ENCODE data around the gene AARSD1.

AARSD1 gene

GRCh38 chr17:42904110-42904469 lies 60.2 kb downstream of the AARSD1 start:
- TF ChIP-seq SIN3A (IDR thresholded peaks at IDR 0.05; ENCODE audit: borderline replicate concordance, insufficient read depth, low read length) (no peak), POLR2AphosphoS5 (IDR thresholded peaks at IDR 0.05; ENCODE audit: low read depth, low read length) (no peak), FOXP2 (optimal IDR thresholded peaks at IDR 0.05; ENCODE audit: borderline replicate concordance, extremely low read depth, extremely low read length, insufficient read depth) (no peak), TAF1 (IDR thresholded peaks at IDR 0.05; ENCODE audit: borderline replicate concordance, insufficient read depth, low read length) (no peak), REST (IDR thresholded peaks at IDR 0.05; ENCODE audit: insufficient read depth in 1 of 2, low read depth in 2 of 2, low read length in 2 of 2) (no peak)

- TF ChIP-seq TAF1 (IDR thresholded peaks at IDR 0.05; ENCODE audit: borderline replicate concordance, insufficient read depth, low read length) (no peak), REST (IDR thresholded peaks at IDR 0.05; ENCODE audit: insufficient read depth in 1 of 2, low read depth in 2 of 2, low read length in 2 of 2) (no peak), POLR2AphosphoS5 (IDR thresholded peaks at IDR 0.05; ENCODE audit: low read depth, low read length) (no peak), SIN3A (IDR thresholded peaks at IDR 0.05; ENCODE audit: borderline replicate concordance, insufficient read depth, low read length) (no peak), FOXP2 (optimal IDR thresholded peaks at IDR 0.05; ENCODE audit: borderline replicate concordance, extremely low read depth, extremely low read length, insufficient read depth) (no peak)
These were observed 62.6 kb downstream of the AARSD1 start for GRCh38 chr17:42901535-42902229.
